IMR-90 (cell line): Measurements from ENCODE around the gene ANO9. TPM values are rescaled to one million over a fixed set of nuclear protein-coding genes. Genes with fewer than 3 reads are reported as not detected.

Experiments used
- ATAC-seq: fragments of 200-7000 bp; cut with Tn5 transposase; 2 replicates; pipeline ENCODE4 v1.9.1; 2020; ENCODE audit warnings: low read depth, mild to moderate bottlenecking, moderate library complexity
- BruUV-seq: library from RNA; stranded (reverse); fragments of 400-500 nt; replicated peaks from 2 replicates; lab custom pipeline; 2021; lab: Mats Ljungman, UMichigan
- CTCF ChIA-PET: fragments of 300-600 bp; formaldehyde crosslinking; extraction: SDS; loops from one replicate; lab custom pipeline; 2021; ENCODE audit warnings: antibody characterized with exemption; lab: Yijun Ruan, JAX
- POLR2A ChIA-PET: fragments of 300-600 bp; sonication (Branson Sonifier 250); formaldehyde crosslinking; loops from one replicate; lab custom pipeline; 2022; ENCODE audit warnings: antibody characterized with exemption; ENCODE audit not compliant: unreplicated experiment; lab: Charles Lee
- DNase-seq: peaks from one replicate; pipeline ENCODE4 v3.0.0; 2013
- H2AFZ ChIP-seq: replicated peaks from 2 replicates; pipeline ENCODE3; 2013; ENCODE audit warnings: low read length, mild to moderate bottlenecking; ENCODE audit not compliant: poor library complexity
- H2AK5ac ChIP-seq: 2 replicates; pipeline ENCODE4 v1.6.1; 2013; ENCODE audit warnings: low read depth, low read length, inconsistent platforms
- H2AK9ac ChIP-seq: replicated peaks from 2 replicates; pipeline ENCODE3; 2013; ENCODE audit warnings: mild to moderate bottlenecking, low read depth, low read length, moderate library complexity; ENCODE audit not compliant: poor library complexity
- H2BK120ac ChIP-seq: 2 replicates; pipeline ENCODE4 v1.6.1; 2013; ENCODE audit warnings: low read depth, low read length, inconsistent platforms
- H2BK15ac ChIP-seq: 3 replicates; pipeline ENCODE4 v1.6.1; 2013; ENCODE audit warnings: low read depth, low read length, inconsistent platforms
- H2BK20ac ChIP-seq: 2 replicates; pipeline ENCODE4 v1.6.1; 2013; ENCODE audit warnings: low read depth, mild to moderate bottlenecking, inconsistent platforms, low read length, moderate library complexity
- H2BK5ac ChIP-seq: 2 replicates; pipeline ENCODE4 v1.6.1; 2013; ENCODE audit warnings: mild to moderate bottlenecking, low read depth, low read length, inconsistent platforms; ENCODE audit not compliant: poor library complexity, severe bottlenecking
- H3K14ac ChIP-seq: replicated peaks from 2 replicates; pipeline ENCODE4 v1.6.1; 2013; ENCODE audit warnings: low read depth, low read length, inconsistent platforms
- H3K18ac ChIP-seq: 2 replicates; pipeline ENCODE4 v1.6.1; 2013; ENCODE audit warnings: low read depth, low read length, control low read depth
- H3K23ac ChIP-seq: 2 replicates; pipeline ENCODE4 v1.6.1; 2013; ENCODE audit warnings: low read depth, low read length, inconsistent platforms
- H3K27ac ChIP-seq: 2 replicates; pipeline ENCODE4 v1.5.1; 2013; ENCODE audit warnings: mild to moderate bottlenecking, control low read depth, low read length; ENCODE audit not compliant: insufficient read depth
- H3K27me3 ChIP-seq: 2 replicates; pipeline ENCODE4 v1.6.1; 2013; ENCODE audit warnings: low read length; ENCODE audit not compliant: control insufficient read depth, insufficient read depth
- H3K36me3 ChIP-seq: 2 replicates; pipeline ENCODE4 v1.6.1; 2013; ENCODE audit warnings: low read length, mixed read lengths; ENCODE audit not compliant: control insufficient read depth, insufficient read depth
- H3K4ac ChIP-seq: 2 replicates; pipeline ENCODE4 v1.6.1; 2013; ENCODE audit warnings: low read depth, low read length, inconsistent platforms
- H3K4me1 ChIP-seq: 2 replicates; pipeline ENCODE4 v1.6.1; 2013; ENCODE audit warnings: low read length, mixed read lengths; ENCODE audit not compliant: control insufficient read depth, insufficient read depth
- H3K4me2 ChIP-seq: 2 replicates; pipeline ENCODE4 v1.6.1; 2013; ENCODE audit warnings: low read depth, mild to moderate bottlenecking, control low read depth, low read length, moderate library complexity
- H3K4me3 ChIP-seq: 2 replicates; pipeline ENCODE4 v1.5.1; 2013; ENCODE audit warnings: low read depth, mild to moderate bottlenecking, control low read depth, low read length, moderate library complexity; ENCODE audit not compliant: insufficient read depth
- H3K56ac ChIP-seq: 2 replicates; pipeline ENCODE4 v1.6.1; 2013; ENCODE audit warnings: low read length, inconsistent platforms; ENCODE audit not compliant: insufficient read depth; ENCODE audit errors: extremely low read depth
- H3K79me1 ChIP-seq, 2 experiments: 2 replicates each; pipeline ENCODE4 v1.6.1; 2013; ENCODE audit warnings: low read length in 2 of 2, inconsistent platforms in 1 of 2, low read depth in 1 of 2
- H3K9ac ChIP-seq: 2 replicates; pipeline ENCODE4 v1.6.1; 2013; ENCODE audit warnings: low read depth, low read length, control low read depth
- H3K9me1 ChIP-seq: 2 replicates; pipeline ENCODE4 v1.6.1; 2013; ENCODE audit warnings: low read length, inconsistent platforms; ENCODE audit not compliant: insufficient read depth
- H3K9me3 ChIP-seq: 2 replicates; pipeline ENCODE4 v1.6.1; 2013; ENCODE audit warnings: low read length; ENCODE audit not compliant: control insufficient read depth, insufficient read depth
- H4K20me1 ChIP-seq: 2 replicates; pipeline ENCODE4 v1.6.1; 2013; ENCODE audit warnings: low read length, inconsistent platforms; ENCODE audit not compliant: insufficient read depth
- H4K5ac ChIP-seq: 2 replicates; pipeline ENCODE4 v1.6.1; 2013; ENCODE audit warnings: mild to moderate bottlenecking, low read depth, low read length, control low read depth
- H4K8ac ChIP-seq, 2 experiments: 2 replicates each; pipeline ENCODE4 v1.6.1; 2013; ENCODE audit warnings: low read depth in 2 of 2, low read length in 2 of 2, control low read depth in 1 of 2, inconsistent platforms in 1 of 2
- H4K91ac ChIP-seq: 2 replicates; pipeline ENCODE4 v1.6.1; 2013; ENCODE audit warnings: low read depth, low read length, inconsistent platforms; ENCODE audit not compliant: insufficient read depth
- BHLHE40 ChIP-seq: fragments of 150-350 bp; IDR thresholded peaks from 2 replicates; pipeline ENCODE4 v1.6.1; 2016; ENCODE audit warnings: mild to moderate bottlenecking, low read depth, low read length
- CEBPB ChIP-seq: IDR thresholded peaks from 2 replicates; pipeline ENCODE4 v1.6.1; 2012; ENCODE audit warnings: low read depth, low read length, improper control_type of control experiment
- CHD1 ChIP-seq: IDR thresholded peaks from 2 replicates; pipeline ENCODE4 v1.6.1; 2012; ENCODE audit warnings: low read depth, low read length, improper control_type of control experiment
- CTCF ChIP-seq: conservative IDR thresholded peaks from 2 replicates; pipeline ENCODE4 v1.5.1; 2012; ENCODE audit warnings: mild to moderate bottlenecking, low read depth, low read length, improper control_type of control experiment
- ELK1 ChIP-seq: fragments of 150-350 bp; IDR thresholded peaks from 2 replicates; pipeline ENCODE4 v1.6.1; 2016; ENCODE audit warnings: low read depth, mild to moderate bottlenecking, low read length, moderate library complexity, borderline replicate concordance
- FOS ChIP-seq: fragments of 150-350 bp; IDR thresholded peaks from 2 replicates; pipeline ENCODE4 v1.6.1; 2016; ENCODE audit warnings: low read depth, low read length
- MAFK ChIP-seq: IDR thresholded peaks from 2 replicates; pipeline ENCODE4 v1.6.1; 2012; ENCODE audit warnings: low read depth, low read length, improper control_type of control experiment
- MAZ ChIP-seq: IDR thresholded peaks from 2 replicates; pipeline ENCODE4 v1.6.1; 2012; ENCODE audit warnings: low read depth, mild to moderate bottlenecking, low read length, improper control_type of control experiment, moderate library complexity, borderline replicate concordance
- MXI1 ChIP-seq: IDR thresholded peaks from 2 replicates; pipeline ENCODE4 v1.6.1; 2012; ENCODE audit warnings: low read depth, mild to moderate bottlenecking, low read length, moderate library complexity, borderline replicate concordance
- NFE2L2 ChIP-seq: fragments of 150-350 bp; IDR thresholded peaks from 2 replicates; pipeline ENCODE4 v1.6.1; 2016; ENCODE audit warnings: low read depth, mild to moderate bottlenecking, low read length
- POLR2A ChIP-seq: IDR thresholded peaks from 2 replicates; pipeline ENCODE4 v1.6.1; 2012; ENCODE audit warnings: mild to moderate bottlenecking, low read depth, low read length
- RAD21 ChIP-seq: IDR thresholded peaks from 2 replicates; pipeline ENCODE4 v1.6.1; 2012; ENCODE audit warnings: low read length, improper control_type of control experiment
- RCOR1 ChIP-seq: IDR thresholded peaks from 2 replicates; pipeline ENCODE4 v1.6.1; 2012; ENCODE audit warnings: mild to moderate bottlenecking, low read length, improper control_type of control experiment; ENCODE audit not compliant: insufficient replicate concordance
- RFX5 ChIP-seq: IDR thresholded peaks from 2 replicates; pipeline ENCODE4 v1.8.0; 2012; ENCODE audit warnings: low read depth, mild to moderate bottlenecking, low read length, moderate library complexity
- SMC3 ChIP-seq: fragments of 150-350 bp; IDR thresholded peaks from 2 replicates; pipeline ENCODE4 v1.6.1; 2016; ENCODE audit warnings: low read depth, mild to moderate bottlenecking, antibody characterized with exemption, low read length, moderate library complexity
- USF2 ChIP-seq: fragments of 150-350 bp; IDR thresholded peaks from 2 replicates; pipeline ENCODE4 v1.6.1; 2017; ENCODE audit warnings: mild to moderate bottlenecking, antibody characterized with exemption, low read length, low read depth
- WGBS, 2 experiments: methylation state at CpG; one replicate each; pipeline versions ENCODE4 v1.1.5 to v1.1.7; 2013; ENCODE audit warnings: missing lambda C conversion rate in 2 of 2; ENCODE audit not compliant: insufficient read length in 1 of 2; ENCODE audit errors: extremely low coverage in 2 of 2; 5-methylcytosine and 5-hydroxymethylcytosine counted together
- dilution Hi-C: fragments of 300-500 bp; cut with HindIII; formaldehyde crosslinking; loops from one replicate; pipeline ENCODE4 v1.14.3; 2018; ENCODE audit warnings: low sequenced_read_pairs; ENCODE audit not compliant: unreplicated experiment
- in situ Hi-C: fragments of 300-500 bp; cut with MboI; formaldehyde crosslinking; loops from 3 replicates; pipeline ENCODE4 v1.14.3; 2019; ENCODE audit warnings: low sequenced_read_pairs, inconsistent platforms, mixed read lengths
- intact Hi-C: fragments of 100-400 bp; cut with micrococcal nuclease; formaldehyde crosslinking; loops from 2 replicates; pipeline ENCODE4 v1.10.0; 2022
- polyA plus RNA-seq, 3 experiments: library from polyadenylated mRNA; depleted of rRNA; stranded (reverse); fragments of >200 nt; gene quantifications; 2 replicates each; pipeline ENCODE4 v1.2.3, GENCODE V29; 2012; ENCODE audit warnings: low replicate concordance in 1 of 3
- total RNA-seq: library from RNA; depleted of rRNA; stranded (reverse); fragments of >200 nt; gene quantifications from 2 replicates; pipeline ENCODE4 v1.2.3, GENCODE V29; 2012

ANO9 gene
- total and polyA plus RNA-seq, 2 of the 4 experiments (the other 2 are of a cell fraction): not detected

- DNase-seq (no peak), ATAC-seq (no peak)
- Histone ChIP-seq H4K5ac (no peak overlapping the region), H3K4me2 (no peak overlapping the region), H4K8ac (no peak overlapping the region), H3K14ac (no peak overlapping the region), H3K4me3 (no peak overlapping the region), H2AFZ (no peak overlapping the region), H2BK20ac (no peak overlapping the region), H3K79me1 (no peaks in the 10 kb centered on the region), H2BK120ac (no peak overlapping the region), H3K27ac (no peak overlapping the region), H3K56ac (no peak overlapping the region), H3K9ac (no peak overlapping the region), H4K91ac (no peak overlapping the region), H2AK5ac (no peak overlapping the region), H3K4ac (no peak overlapping the region), H3K9me1 (no peaks in the 10 kb centered on the region), H3K4me1 (no peaks in the 10 kb centered on the region), H2AK9ac (no peak overlapping the region), H2BK15ac (no peak overlapping the region), H3K18ac (no peak overlapping the region), H3K36me3 (peaks cover 24% of the 10 kb centered on the region; the same call in 1 of the 2 replicates), H4K20me1 (no peaks in the 10 kb centered on the region), H3K27me3 (no peaks in the 10 kb centered on the region), H2BK5ac (no peak overlapping the region), H3K9me3 (peaks cover 6% of the 10 kb centered on the region; the same call in 1 of the 2 replicates), H3K23ac (no peak overlapping the region)
- no peak for TF ChIP-seq CEBPB
- TF ChIP-seq CHD1: no peak
- TF ChIP-seq RFX5: no peak
- no peak for TF ChIP-seq RAD21
- TF ChIP-seq CTCF: no peak
- TF ChIP-seq USF2: no peak
- TF ChIP-seq MAZ: no peak
- no peak for TF ChIP-seq NFE2L2
- TF ChIP-seq MXI1: no peak
- TF ChIP-seq BHLHE40: no peak
- no peak for TF ChIP-seq SMC3
- no peak for TF ChIP-seq ELK1
- TF ChIP-seq MAFK: no peak
- TF ChIP-seq FOS: no peak
- no peak for TF ChIP-seq POLR2A
- TF ChIP-seq RCOR1: no peak
- intact Hi-C loops (no loop called here), dilution Hi-C loops (no loop called here), in situ Hi-C loops (no loop called here)
- POLR2A ChIA-PET: no interaction called here
- CTCF ChIA-PET: no interaction called here
- no CpG with 5 or more reads among the region's 11 CpGs for WGBS, 2 experiments
- BruUV-seq: no TSS peak
These were observed 59.7 kb downstream of the ANO9 start for GRCh38 chr11:382081-382629.
